AG04450 (cell line): ENCODE results near the gene FLT3. TPM values are rescaled to one million over a fixed set of nuclear protein-coding genes. Genes with fewer than 3 reads are reported as not detected.

Source experiments
- CTCF ChIA-PET: fragments of 300-600, 350-600 bp; formaldehyde crosslinking; extraction: SDS; loops from one replicate; lab custom pipeline; 2022; ENCODE audit warnings: antibody characterized with exemption, inconsistent platforms; lab: Charles Lee
- POLR2A ChIA-PET: fragments of 350-600 bp; formaldehyde crosslinking; extraction: SDS; loops from one replicate; lab custom pipeline; 2021; ENCODE audit warnings: antibody characterized with exemption, inconsistent platforms; lab: Yijun Ruan, JAX
- DNase-seq: peaks from one replicate; pipeline ENCODE4 v3.0.0-alpha.2; 2011; ENCODE audit warnings: low read depth, low spot score
- H3K27ac ChIP-seq: one replicate; pipeline ENCODE4 v1.5.1; 2012; ENCODE audit warnings: low read depth, low read length, control low read depth
- H3K27me3 ChIP-seq: one replicate; pipeline ENCODE4 v1.6.0; 2012; ENCODE audit warnings: low read length; ENCODE audit not compliant: control insufficient read depth, insufficient read depth
- H3K4me3 ChIP-seq: 2 replicates; pipeline ENCODE4 v1.5.1; 2011; ENCODE audit warnings: mild to moderate bottlenecking, low read depth, low read length, control low read depth
- H3K9me3 ChIP-seq: 2 replicates; pipeline ENCODE4 v1.5.1; 2012; ENCODE audit warnings: low read length; ENCODE audit not compliant: control insufficient read depth, insufficient read depth
- polyA plus RNA-seq: library from polyadenylated mRNA; depleted of rRNA; stranded (reverse); fragments of >200 nt; gene quantifications from 2 replicates; pipeline ENCODE4 v1.2.3, GENCODE V29; 2011
- TF ChIP-seq, protein P1 (sequence below): IDR thresholded peaks from 2 replicates; pipeline ENCODE4 v1.5.1; 2011; ENCODE audit warnings: low read depth, low read length, control low read depth, inconsistent platforms

Gene FLT3
- polyA plus RNA-seq, 1 experiment, result 0.01 TPM

DNA sequence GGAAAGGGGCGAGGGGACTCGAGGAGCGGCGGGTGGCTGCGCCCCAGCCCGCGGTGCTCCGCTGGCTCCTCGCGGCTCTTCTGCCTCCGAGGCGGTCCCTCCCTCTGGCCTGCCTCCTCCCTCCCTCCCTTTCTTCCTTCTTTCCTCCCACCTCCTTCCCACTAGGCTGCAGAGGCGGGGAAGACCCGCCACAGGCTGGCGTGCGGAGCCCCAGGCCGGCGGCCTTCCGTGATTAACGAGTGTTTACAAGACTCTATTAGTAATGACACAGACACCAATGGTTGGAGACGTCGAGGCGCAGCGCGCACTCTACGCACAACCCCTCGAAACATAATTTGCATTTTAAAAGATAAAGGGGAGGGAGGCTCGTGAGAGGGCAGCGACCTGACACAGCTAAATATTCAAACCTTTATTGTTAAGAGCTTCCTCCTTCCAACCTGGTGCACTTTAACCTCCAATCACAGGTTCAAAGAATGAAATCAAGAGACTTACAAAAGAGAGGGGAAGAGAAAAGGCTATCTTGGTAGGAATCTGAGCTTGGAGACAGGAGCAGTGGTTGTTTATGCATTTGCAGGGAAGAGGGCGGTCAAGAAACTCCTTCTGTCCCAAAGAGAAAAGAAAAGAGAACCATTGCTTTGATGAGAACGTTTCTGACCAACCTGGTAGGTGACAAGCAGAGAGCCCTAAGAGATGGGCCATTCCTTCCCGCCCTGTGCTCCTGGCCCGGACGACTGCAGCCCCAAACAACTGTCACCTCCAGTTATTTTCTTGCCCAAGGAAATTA, 131.1 kb downstream of the FLT3 start, which contains the start of gene CDX2:
Gene CDX2 (minus strand): TSS at position 234 of the 784 bp plus-strand sequence. CDS start 309 bp downstream, outside the sequence.
- no peak for DNase-seq
- peaks cover 98% of the 10 kb centered on the region for H3K27me3 ChIP-seq
- H3K27ac ChIP-seq, result no peak within 1 kb of the TSS
- ChIA-PET POLR2A (no interaction called here), CTCF (interaction anchor here (1.0 to 1.4 kb wide), 2 partner anchors 15 to 607 kb away, joined by 3 to 4 read pairs; no protein-coding TSS in a partner anchor)
- H3K4me3 ChIP-seq, result no peak within 1 kb of the TSS
- H3K9me3 ChIP-seq, result no peaks in the 10 kb centered on the region; the same call in 1 of the 2 replicates
- TF ChIP-seq, protein P1, sequence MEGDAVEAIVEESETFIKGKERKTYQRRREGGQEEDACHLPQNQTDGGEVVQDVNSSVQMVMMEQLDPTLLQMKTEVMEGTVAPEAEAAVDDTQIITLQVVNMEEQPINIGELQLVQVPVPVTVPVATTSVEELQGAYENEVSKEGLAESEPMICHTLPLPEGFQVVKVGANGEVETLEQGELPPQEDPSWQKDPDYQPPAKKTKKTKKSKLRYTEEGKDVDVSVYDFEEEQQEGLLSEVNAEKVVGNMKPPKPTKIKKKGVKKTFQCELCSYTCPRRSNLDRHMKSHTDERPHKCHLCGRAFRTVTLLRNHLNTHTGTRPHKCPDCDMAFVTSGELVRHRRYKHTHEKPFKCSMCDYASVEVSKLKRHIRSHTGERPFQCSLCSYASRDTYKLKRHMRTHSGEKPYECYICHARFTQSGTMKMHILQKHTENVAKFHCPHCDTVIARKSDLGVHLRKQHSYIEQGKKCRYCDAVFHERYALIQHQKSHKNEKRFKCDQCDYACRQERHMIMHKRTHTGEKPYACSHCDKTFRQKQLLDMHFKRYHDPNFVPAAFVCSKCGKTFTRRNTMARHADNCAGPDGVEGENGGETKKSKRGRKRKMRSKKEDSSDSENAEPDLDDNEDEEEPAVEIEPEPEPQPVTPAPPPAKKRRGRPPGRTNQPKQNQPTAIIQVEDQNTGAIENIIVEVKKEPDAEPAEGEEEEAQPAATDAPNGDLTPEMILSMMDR, result no peak

GRCh38 chr13:27968316-27969081, 131.9 kb downstream of the FLT3 start:
- Histone ChIP-seq H3K4me3 (no peak overlapping the region), H3K9me3 (no peaks in the 10 kb centered on the region; the same call in 1 of the 2 replicates), H3K27ac (no peak overlapping the region), H3K27me3 (peaks cover 96% of the 10 kb centered on the region)
- TF ChIP-seq, protein P1, result no peak
- ChIA-PET POLR2A (no interaction called here), CTCF (interaction anchor here (1.0 kb wide), 1 partner anchor 606 kb away, joined by 4 read pairs; no protein-coding TSS in a partner anchor)
- no peak for DNase-seq

DNA sequence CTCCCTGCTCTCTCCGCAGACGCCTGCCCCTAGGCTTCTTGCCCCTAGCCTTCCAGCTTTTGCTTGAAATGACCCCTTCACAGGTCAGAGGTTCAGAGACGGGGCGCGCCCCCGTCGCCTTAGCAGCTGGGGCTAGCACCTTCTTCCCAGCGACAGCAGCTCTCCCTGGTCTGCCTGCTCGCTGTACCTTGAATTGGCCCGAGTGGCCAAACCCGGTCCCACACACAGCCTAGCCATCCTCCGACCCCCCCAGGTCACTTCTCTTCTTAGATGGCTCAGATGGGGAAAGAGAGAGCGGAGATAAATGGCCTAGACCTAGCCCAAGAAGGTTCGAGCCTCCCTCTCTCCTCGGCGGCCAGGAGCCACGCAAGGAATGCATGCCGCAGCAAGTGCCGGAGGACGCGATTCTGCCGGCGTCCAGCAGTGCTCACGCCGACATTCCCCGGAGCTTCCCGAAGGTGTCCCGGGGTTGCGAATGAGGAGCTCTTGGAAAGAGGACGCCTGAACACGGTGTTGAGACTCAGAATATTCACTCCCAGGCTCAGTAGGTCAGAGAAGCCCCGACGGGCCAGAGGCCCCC, 132.6 kb downstream of the FLT3 start:
- H3K4me3 ChIP-seq, result no peak overlapping the region
- H3K9me3 ChIP-seq, result no peaks in the 10 kb centered on the region; the same call in 1 of the 2 replicates
- TF ChIP-seq, protein P1, result no peak
- peaks cover 96% of the 10 kb centered on the region for H3K27me3 ChIP-seq
- no peak overlapping the region for H3K27ac ChIP-seq
- no peak for DNase-seq
- ChIA-PET POLR2A (no interaction called here), CTCF (interaction anchor here (1.0 kb wide), 1 partner anchor 14 kb away, joined by 4 read pairs; no protein-coding TSS in a partner anchor)

DNA sequence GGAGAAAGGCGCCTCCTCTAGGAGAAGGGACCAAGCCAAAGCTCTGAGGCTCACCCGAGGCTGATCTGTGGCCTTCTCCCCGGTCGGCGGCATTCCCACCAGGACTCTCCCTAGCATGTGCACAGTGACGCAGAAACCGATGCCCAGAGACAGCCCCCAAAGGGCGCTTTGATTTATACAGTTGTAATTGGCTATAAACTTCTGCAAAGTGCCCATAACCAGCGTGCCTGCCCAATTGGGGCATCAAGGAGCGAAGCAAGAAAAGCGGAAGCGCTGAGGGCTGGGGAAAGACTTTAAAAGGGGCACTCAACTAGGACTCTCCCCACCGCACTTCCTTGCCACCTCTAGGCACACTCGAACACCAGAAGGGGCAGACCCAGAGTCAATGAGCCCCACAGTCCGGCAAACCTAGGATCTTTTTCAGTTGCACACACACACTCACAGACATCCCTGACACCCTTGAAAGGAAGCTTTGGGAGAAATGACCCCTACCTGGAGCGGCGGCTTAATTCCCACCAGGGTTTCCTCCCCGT, 133.1 kb downstream of the FLT3 start:
- TF ChIP-seq, protein P1, result no peak
- CTCF ChIA-PET, result interaction anchor here (1.0 kb wide), 1 partner anchor 14 kb away, joined by 4 read pairs; no protein-coding TSS in a partner anchor
- H3K27me3 ChIP-seq, result peaks cover 95% of the 10 kb centered on the region

More for the DNA sequence above, 133.1 kb downstream of the FLT3 start:
- H3K27ac ChIP-seq, result no peak overlapping the region
- DNase-seq, result no peak
- POLR2A ChIA-PET, result no interaction called here
- H3K4me3 ChIP-seq, result no peak overlapping the region
- H3K9me3 ChIP-seq, result no peaks in the 10 kb centered on the region; the same call in 1 of the 2 replicates
